Measurements from ENCODE around the gene PRKN.

The PRKN gene

DNA sequence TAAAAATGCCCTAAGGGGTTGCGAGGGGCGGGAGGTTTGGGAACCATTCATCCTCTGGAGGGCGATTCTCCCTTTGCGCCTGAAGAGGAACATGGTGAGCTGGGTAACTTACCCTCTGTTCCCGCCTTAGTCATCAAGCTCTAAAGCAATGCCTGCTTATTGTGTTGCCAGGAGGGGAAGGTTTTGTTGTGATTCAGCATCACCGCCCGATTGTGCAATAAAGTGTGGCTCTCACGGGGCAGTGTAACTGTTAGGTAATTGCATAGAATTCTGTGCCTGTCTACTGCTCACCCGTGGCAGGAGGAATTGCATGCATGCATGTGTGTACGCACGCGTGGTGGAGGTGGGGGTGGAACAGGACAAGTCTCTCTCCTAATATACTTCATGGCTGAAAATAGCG, 1358.2 kb downstream of the PRKN start:
- H3K27ac ChIP-seq (ENCODE audit: low read length), result no peak overlapping the region
- no peaks in the 10 kb centered on the region for H3K36me3 ChIP-seq (ENCODE audit: insufficient read depth, low read length)
- no peaks in the 10 kb centered on the region for H3K9me3 ChIP-seq (ENCODE audit: insufficient read depth, low read length, severe bottlenecking)
- H4K20me1 ChIP-seq (ENCODE audit: insufficient read depth, low read length), result no peaks in the 10 kb centered on the region; the same call in 1 of the 2 replicates
- H2AFZ ChIP-seq (ENCODE audit: low read depth, low read length), result no peak overlapping the region
- H3K4me3 ChIP-seq (ENCODE audit: low read depth in 1 of 2, low read length in 2 of 2), result no peak overlapping the region
- ATAC-seq (ENCODE audit: insufficient read depth, low read depth) (no peak), DNase-seq (no peak)
- no peak overlapping the region for H3K9ac ChIP-seq (ENCODE audit: low read depth, low read length)
- no peaks in the 10 kb centered on the region for H3K79me2 ChIP-seq (ENCODE audit: insufficient read depth, low read length)
- TF ChIP-seq EZH2 (IDR thresholded peaks at IDR 0.05; ENCODE audit: borderline replicate concordance, low read depth, low read length, severe bottlenecking), result no peak
- TF ChIP-seq, protein P1, sequence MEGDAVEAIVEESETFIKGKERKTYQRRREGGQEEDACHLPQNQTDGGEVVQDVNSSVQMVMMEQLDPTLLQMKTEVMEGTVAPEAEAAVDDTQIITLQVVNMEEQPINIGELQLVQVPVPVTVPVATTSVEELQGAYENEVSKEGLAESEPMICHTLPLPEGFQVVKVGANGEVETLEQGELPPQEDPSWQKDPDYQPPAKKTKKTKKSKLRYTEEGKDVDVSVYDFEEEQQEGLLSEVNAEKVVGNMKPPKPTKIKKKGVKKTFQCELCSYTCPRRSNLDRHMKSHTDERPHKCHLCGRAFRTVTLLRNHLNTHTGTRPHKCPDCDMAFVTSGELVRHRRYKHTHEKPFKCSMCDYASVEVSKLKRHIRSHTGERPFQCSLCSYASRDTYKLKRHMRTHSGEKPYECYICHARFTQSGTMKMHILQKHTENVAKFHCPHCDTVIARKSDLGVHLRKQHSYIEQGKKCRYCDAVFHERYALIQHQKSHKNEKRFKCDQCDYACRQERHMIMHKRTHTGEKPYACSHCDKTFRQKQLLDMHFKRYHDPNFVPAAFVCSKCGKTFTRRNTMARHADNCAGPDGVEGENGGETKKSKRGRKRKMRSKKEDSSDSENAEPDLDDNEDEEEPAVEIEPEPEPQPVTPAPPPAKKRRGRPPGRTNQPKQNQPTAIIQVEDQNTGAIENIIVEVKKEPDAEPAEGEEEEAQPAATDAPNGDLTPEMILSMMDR (IDR thresholded peaks at IDR 0.05; ENCODE audit: borderline replicate concordance, extremely low read depth, low read length, poor library complexity, severe bottlenecking), result no peak
- no peak overlapping the region for H3K4me2 ChIP-seq (ENCODE audit: insufficient read depth, low read length)
- no peaks in the 10 kb centered on the region for H3K4me1 ChIP-seq (ENCODE audit: insufficient read depth, low read length)
- no peaks in the 10 kb centered on the region for H3K27me3 ChIP-seq (ENCODE audit: insufficient read depth, low read length, poor library complexity)

DNA sequence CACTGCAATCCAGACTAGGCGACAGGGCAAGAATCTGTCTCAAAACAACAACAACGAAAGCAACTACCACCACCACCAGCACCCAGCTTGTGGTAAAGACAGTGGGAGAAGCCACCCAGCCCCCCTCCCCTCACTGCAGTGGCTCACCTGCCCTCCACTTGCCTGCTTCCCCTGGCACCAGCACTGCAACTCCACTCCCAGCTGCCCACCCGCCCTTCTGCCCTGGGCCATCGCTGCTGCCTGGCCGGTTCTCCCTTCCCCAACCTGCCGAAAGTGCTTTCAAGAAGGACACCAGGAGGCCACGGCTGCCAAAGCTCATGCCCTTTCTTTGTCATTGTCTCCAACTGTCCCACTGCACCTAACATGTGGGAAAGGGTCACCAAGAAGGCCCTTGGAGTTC, 1359.1 kb downstream of the PRKN start:
- ATAC-seq (ENCODE audit: insufficient read depth, low read depth) (no peak), DNase-seq (no peak)
- H3K27me3 ChIP-seq (ENCODE audit: insufficient read depth, low read length, poor library complexity), result no peaks in the 10 kb centered on the region
- H3K27ac ChIP-seq (ENCODE audit: low read length), result no peak overlapping the region
- no peak overlapping the region for H3K9ac ChIP-seq (ENCODE audit: low read depth, low read length)
- no peaks in the 10 kb centered on the region for H3K4me1 ChIP-seq (ENCODE audit: insufficient read depth, low read length)
- H3K36me3 ChIP-seq (ENCODE audit: insufficient read depth, low read length), result no peaks in the 10 kb centered on the region
- TF ChIP-seq, protein P1 (IDR thresholded peaks at IDR 0.05; ENCODE audit: borderline replicate concordance, extremely low read depth, low read length, poor library complexity, severe bottlenecking), result no peak
- no peak for TF ChIP-seq EZH2 (IDR thresholded peaks at IDR 0.05; ENCODE audit: borderline replicate concordance, low read depth, low read length, severe bottlenecking)
- H3K4me2 ChIP-seq (ENCODE audit: insufficient read depth, low read length), result no peak overlapping the region
- H3K79me2 ChIP-seq (ENCODE audit: insufficient read depth, low read length), result no peaks in the 10 kb centered on the region
- no peak overlapping the region for H2AFZ ChIP-seq (ENCODE audit: low read depth, low read length)
- no peaks in the 10 kb centered on the region for H3K9me3 ChIP-seq (ENCODE audit: insufficient read depth, low read length, severe bottlenecking)
- H4K20me1 ChIP-seq (ENCODE audit: insufficient read depth, low read length), result no peaks in the 10 kb centered on the region; the same call in 1 of the 2 replicates
- H3K4me3 ChIP-seq (ENCODE audit: low read depth in 1 of 2, low read length in 2 of 2), result no peak overlapping the region

DNA sequence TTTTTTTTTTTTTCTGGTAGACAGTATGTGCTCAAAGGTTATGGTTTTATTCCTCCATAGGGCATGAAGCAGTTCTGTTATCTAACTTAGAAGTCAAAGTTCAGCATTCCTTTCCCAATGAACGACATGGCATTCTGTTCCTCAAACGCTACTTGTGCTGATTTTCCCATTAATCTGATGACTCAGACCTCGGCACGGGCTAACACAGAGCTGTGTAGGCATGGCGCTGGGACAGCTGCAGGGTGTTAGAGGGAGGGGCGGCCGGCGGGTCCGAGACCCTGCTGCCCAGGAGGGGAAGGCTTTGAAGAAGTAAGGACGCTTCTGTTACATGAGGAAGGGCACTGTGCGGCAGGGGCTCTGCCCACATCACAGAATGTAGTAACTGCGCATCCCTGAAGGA, 1360.1 kb downstream of the PRKN start:
- H3K4me1 ChIP-seq (ENCODE audit: insufficient read depth, low read length), result no peaks in the 10 kb centered on the region
- H3K36me3 ChIP-seq (ENCODE audit: insufficient read depth, low read length), result no peaks in the 10 kb centered on the region
- H3K9me3 ChIP-seq (ENCODE audit: insufficient read depth, low read length, severe bottlenecking), result peaks cover 2% of the 10 kb centered on the region
- no peak overlapping the region for H3K4me2 ChIP-seq (ENCODE audit: insufficient read depth, low read length)
- H3K4me3 ChIP-seq (ENCODE audit: low read depth in 1 of 2, low read length in 2 of 2), result no peak overlapping the region
- no peaks in the 10 kb centered on the region; the same call in 1 of the 2 replicates for H4K20me1 ChIP-seq (ENCODE audit: insufficient read depth, low read length)
- H3K9ac ChIP-seq (ENCODE audit: low read depth, low read length), result no peak overlapping the region
- TF ChIP-seq, protein P1 (IDR thresholded peaks at IDR 0.05; ENCODE audit: borderline replicate concordance, extremely low read depth, low read length, poor library complexity, severe bottlenecking), result no peak
- TF ChIP-seq EZH2 (IDR thresholded peaks at IDR 0.05; ENCODE audit: borderline replicate concordance, low read depth, low read length, severe bottlenecking), result no peak
- H3K27me3 ChIP-seq (ENCODE audit: insufficient read depth, low read length, poor library complexity), result no peaks in the 10 kb centered on the region
- no peaks in the 10 kb centered on the region for H3K79me2 ChIP-seq (ENCODE audit: insufficient read depth, low read length)
- H3K27ac ChIP-seq (ENCODE audit: low read length), result no peak overlapping the region
- DNase-seq (no peak), ATAC-seq (ENCODE audit: insufficient read depth, low read depth) (no peak)
- no peak overlapping the region for H2AFZ ChIP-seq (ENCODE audit: low read depth, low read length)

All from DND-41 (cell line).